Measurements from ENCODE around the gene ARHGAP15.

DNA sequence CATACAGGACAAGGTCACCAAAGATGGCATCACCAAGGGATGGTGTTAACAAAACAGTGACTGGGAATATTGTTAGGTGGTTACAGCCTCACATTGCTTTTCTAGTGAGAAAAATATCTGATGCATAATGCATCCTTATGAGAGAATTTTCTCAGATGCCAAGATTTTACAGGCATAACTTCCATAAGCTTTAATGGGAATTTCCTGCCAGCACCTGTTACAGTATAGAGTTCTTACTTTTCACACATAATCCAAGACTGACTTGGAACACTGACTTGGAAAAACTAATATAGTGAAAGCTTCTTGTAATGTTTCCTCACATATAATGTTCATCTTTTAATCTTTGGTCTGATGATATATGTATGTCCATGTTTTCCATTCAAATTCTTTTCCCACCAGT, 402.8 kb downstream of the ARHGAP15 start:
- TF ChIP-seq, protein P1, sequence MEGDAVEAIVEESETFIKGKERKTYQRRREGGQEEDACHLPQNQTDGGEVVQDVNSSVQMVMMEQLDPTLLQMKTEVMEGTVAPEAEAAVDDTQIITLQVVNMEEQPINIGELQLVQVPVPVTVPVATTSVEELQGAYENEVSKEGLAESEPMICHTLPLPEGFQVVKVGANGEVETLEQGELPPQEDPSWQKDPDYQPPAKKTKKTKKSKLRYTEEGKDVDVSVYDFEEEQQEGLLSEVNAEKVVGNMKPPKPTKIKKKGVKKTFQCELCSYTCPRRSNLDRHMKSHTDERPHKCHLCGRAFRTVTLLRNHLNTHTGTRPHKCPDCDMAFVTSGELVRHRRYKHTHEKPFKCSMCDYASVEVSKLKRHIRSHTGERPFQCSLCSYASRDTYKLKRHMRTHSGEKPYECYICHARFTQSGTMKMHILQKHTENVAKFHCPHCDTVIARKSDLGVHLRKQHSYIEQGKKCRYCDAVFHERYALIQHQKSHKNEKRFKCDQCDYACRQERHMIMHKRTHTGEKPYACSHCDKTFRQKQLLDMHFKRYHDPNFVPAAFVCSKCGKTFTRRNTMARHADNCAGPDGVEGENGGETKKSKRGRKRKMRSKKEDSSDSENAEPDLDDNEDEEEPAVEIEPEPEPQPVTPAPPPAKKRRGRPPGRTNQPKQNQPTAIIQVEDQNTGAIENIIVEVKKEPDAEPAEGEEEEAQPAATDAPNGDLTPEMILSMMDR (IDR thresholded peaks at IDR 0.05): no peak
- TF ChIP-seq POLR2A (IDR thresholded peaks at IDR 0.05): no peak
- TF ChIP-seq EP300 (IDR thresholded peaks at IDR 0.05; ENCODE audit: low read depth): no peak
- TF ChIP-seq POLR2AphosphoS5 (IDR thresholded peaks at IDR 0.05): no peak

Measured in transverse colon (tissue), 4 donors.